GM06990 (cell line): ENCODE data around the gene PSMD3.

Experiments used
- DNase-seq: peaks from one replicate; pipeline ENCODE4 v3.0.0-alpha.2; 2011; ENCODE audit not compliant: insufficient read length; ENCODE audit errors: extremely low read depth
- H3K27me3 ChIP-seq: replicated peaks from 2 replicates; pipeline ENCODE4 v1.6.0; 2011; ENCODE audit warnings: low read length; ENCODE audit not compliant: control insufficient read depth, insufficient read depth
- H3K36me3 ChIP-seq: 2 replicates; pipeline ENCODE4 v1.5.1; 2011; ENCODE audit warnings: low read length; ENCODE audit not compliant: control insufficient read depth, insufficient read depth
- H3K4me3 ChIP-seq: replicated peaks from 2 replicates; pipeline ENCODE4 v1.5.1; 2011; ENCODE audit warnings: low read depth, mild to moderate bottlenecking, control low read depth, low read length
- CTCF ChIP-seq: IDR thresholded peaks from 2 replicates; pipeline ENCODE4 v1.5.1; 2011; ENCODE audit warnings: low read length, control low read depth, mild to moderate bottlenecking, inconsistent platforms; ENCODE audit not compliant: insufficient read depth, poor library complexity, severe bottlenecking

The PSMD3 gene

GRCh38 chr17:40018211-40019121 lies 37.9 kb downstream of the PSMD3 start:
- no peak for TF ChIP-seq CTCF
- no peak overlapping the region for H3K4me3 ChIP-seq
- H3K36me3 ChIP-seq = peaks cover 26% of the 10 kb centered on the region
- H3K27me3 ChIP-seq = no peaks in the 10 kb centered on the region
- DNase-seq = no peak

- H3K36me3 ChIP-seq = peaks cover 31% of the 10 kb centered on the region
- H3K27me3 ChIP-seq = no peaks in the 10 kb centered on the region
- TF ChIP-seq CTCF = no peak
- H3K4me3 ChIP-seq = no peak overlapping the region
- no peak for DNase-seq
These were observed 38.8 kb downstream of the PSMD3 start for GRCh38 chr17:40019140-40019991.

GRCh38 chr17:40020146-40020545 lies 39.5 kb downstream of the PSMD3 start:
- TF ChIP-seq CTCF = no peak
- Histone ChIP-seq H3K36me3 (peaks cover 33% of the 10 kb centered on the region), H3K27me3 (no peaks in the 10 kb centered on the region), H3K4me3 (no peak overlapping the region)
- DNase-seq = no peak

- no peak overlapping the region for H3K4me3 ChIP-seq
- no peaks in the 10 kb centered on the region for H3K27me3 ChIP-seq
- no peak for TF ChIP-seq CTCF
- peaks cover 42% of the 10 kb centered on the region for H3K36me3 ChIP-seq
- no peak for DNase-seq
These were observed 40.9 kb downstream of the PSMD3 start for GRCh38 chr17:40021451-40021971.

- no peak for TF ChIP-seq CTCF
- no peak overlapping the region for H3K4me3 ChIP-seq
- H3K36me3 ChIP-seq = peaks cover 44% of the 10 kb centered on the region
- DNase-seq = no peak
- H3K27me3 ChIP-seq = no peaks in the 10 kb centered on the region
These were observed 41.9 kb downstream of the PSMD3 start for GRCh38 chr17:40022497-40022896.
